Activated B cell treated with CpG ODN at 0.5 μM for 24 hours (primary cell): ENCODE measurements around the gene CDK17. TPM values are rescaled to one million over a fixed set of nuclear protein-coding genes. Genes with fewer than 3 reads are reported as not detected.
"Not testable (repeated sequence)": the region's sequence is repeated elsewhere in the genome, so short reads cannot be mapped to it uniquely, and the experiment has no call there.

Experiments
- ATAC-seq: fragments of 200-7000 bp; cut with Tn5 transposase; one replicate; pipeline ENCODE4 v1.10.0; 2021; ENCODE audit warnings: low read depth, mild to moderate bottlenecking, moderate library complexity
- CTCF ChIA-PET: fragments of 350-600 bp; sonication (Branson Sonifier 250); formaldehyde crosslinking; loops from one replicate; lab custom pipeline; 2021; ENCODE audit warnings: antibody characterized with exemption; lab: Charles Lee
- POLR2A ChIA-PET: fragments of 350-600 bp; sonication (Branson Sonifier 250); formaldehyde crosslinking; loops from one replicate; lab custom pipeline; 2021; ENCODE audit warnings: antibody characterized with exemption; lab: Charles Lee
- DNase-seq: peaks from one replicate; pipeline ENCODE4 v3.0.0; 2022
- H3K27ac Mint-ChIP-seq: one replicate; pipeline ENCODE4 v1.8.0; 2020; ENCODE audit warnings: mixed read lengths
- H3K27me3 Mint-ChIP-seq: one replicate; pipeline ENCODE4 v1.8.0; 2021; ENCODE audit warnings: mixed read lengths
- H3K36me3 Mint-ChIP-seq: one replicate; pipeline ENCODE4 v1.8.0; 2021; ENCODE audit warnings: low read depth, mixed read lengths
- H3K4me1 Mint-ChIP-seq: one replicate; pipeline ENCODE4 v1.8.0; 2021; ENCODE audit warnings: mixed read lengths
- H3K4me3 Mint-ChIP-seq: one replicate; pipeline ENCODE4 v1.8.0; 2020; ENCODE audit warnings: mild to moderate bottlenecking, mixed read lengths
- H3K9me3 Mint-ChIP-seq: one replicate; pipeline ENCODE4 v1.8.0; 2020; ENCODE audit warnings: mixed read lengths
- intact Hi-C: fragments of 100-400 bp; cut with micrococcal nuclease; formaldehyde crosslinking; loops from one replicate; pipeline ENCODE4 v1.15.1; 2024
- total RNA-seq: library from RNA; stranded (reverse); gene quantifications from 2 replicates; pipeline ENCODE4 v1.2.3, GENCODE V29; 2022
- TF ChIP-seq, protein P1 (sequence below): fragments of 200-600 bp; IDR thresholded peaks from one replicate; pipeline ENCODE4 v1.8.0; 2022; ENCODE audit warnings: antibody characterized with exemption, mild to moderate bottlenecking

Gene CDK17
- total RNA-seq, 1 donor from 2014 or later, result 57.3 TPM

DNA sequence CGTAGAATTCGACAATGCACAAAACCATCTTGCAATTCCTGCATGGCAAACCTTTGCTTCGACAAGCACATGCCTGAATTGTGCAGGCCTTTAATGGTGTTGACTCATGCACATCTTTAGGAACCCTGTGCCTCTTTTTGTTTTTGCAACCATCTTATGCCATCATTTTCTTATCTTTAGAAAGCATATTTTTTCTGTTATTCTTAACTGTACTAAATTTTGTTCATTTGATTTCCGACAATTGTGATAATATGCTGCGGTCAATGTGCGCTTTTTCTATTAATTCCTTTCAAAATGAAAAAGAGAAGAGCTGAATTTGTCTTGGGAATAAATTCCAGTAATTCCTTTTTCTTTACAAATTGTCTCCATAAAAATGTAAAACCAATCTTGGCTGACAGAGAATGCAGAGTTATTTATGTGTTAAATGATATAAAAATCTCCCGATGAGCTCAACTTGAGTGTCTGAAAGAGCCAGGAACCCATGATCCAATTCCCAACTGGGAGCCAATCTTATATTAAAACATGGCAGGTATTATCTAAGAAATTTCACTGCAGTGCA, 20.1 kb upstream of the CDK17 start:
- no peaks in the 10 kb centered on the region for H3K36me3 Mint-ChIP-seq
- peaks cover 24% of the 10 kb centered on the region for H3K4me1 Mint-ChIP-seq
- no peaks in the 10 kb centered on the region for H3K9me3 Mint-ChIP-seq
- ChIA-PET CTCF (no interaction called here), POLR2A (interaction anchor here (0.8 to 1.4 kb wide), 4 partner anchors 20 to 94 kb away, joined by 3 to 6 read pairs (median 4); partner anchors contain the start of gene CDK17)
- intact Hi-C loops, result no loop called here
- no peaks in the 10 kb centered on the region for H3K27me3 Mint-ChIP-seq
- TF ChIP-seq, protein P1, sequence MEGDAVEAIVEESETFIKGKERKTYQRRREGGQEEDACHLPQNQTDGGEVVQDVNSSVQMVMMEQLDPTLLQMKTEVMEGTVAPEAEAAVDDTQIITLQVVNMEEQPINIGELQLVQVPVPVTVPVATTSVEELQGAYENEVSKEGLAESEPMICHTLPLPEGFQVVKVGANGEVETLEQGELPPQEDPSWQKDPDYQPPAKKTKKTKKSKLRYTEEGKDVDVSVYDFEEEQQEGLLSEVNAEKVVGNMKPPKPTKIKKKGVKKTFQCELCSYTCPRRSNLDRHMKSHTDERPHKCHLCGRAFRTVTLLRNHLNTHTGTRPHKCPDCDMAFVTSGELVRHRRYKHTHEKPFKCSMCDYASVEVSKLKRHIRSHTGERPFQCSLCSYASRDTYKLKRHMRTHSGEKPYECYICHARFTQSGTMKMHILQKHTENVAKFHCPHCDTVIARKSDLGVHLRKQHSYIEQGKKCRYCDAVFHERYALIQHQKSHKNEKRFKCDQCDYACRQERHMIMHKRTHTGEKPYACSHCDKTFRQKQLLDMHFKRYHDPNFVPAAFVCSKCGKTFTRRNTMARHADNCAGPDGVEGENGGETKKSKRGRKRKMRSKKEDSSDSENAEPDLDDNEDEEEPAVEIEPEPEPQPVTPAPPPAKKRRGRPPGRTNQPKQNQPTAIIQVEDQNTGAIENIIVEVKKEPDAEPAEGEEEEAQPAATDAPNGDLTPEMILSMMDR, result no peak
- no peak for DNase-seq
- ATAC-seq, result no peak
- H3K4me3 Mint-ChIP-seq, result peak overlapping the region; percentile 6
- no peak overlapping the region for H3K27ac Mint-ChIP-seq

- ATAC-seq, result peak; percentile 75
- Mint-ChIP-seq H3K27me3 (no peaks in the 10 kb centered on the region), H3K4me1 (peaks cover 21% of the 10 kb centered on the region), H3K9me3 (no peaks in the 10 kb centered on the region), H3K36me3 (no peaks in the 10 kb centered on the region), H3K4me3 (peak overlapping the region; percentile 6), H3K27ac (no peak overlapping the region)
- ChIA-PET POLR2A (interaction anchor here (0.8 to 1.4 kb wide), 5 partner anchors 14 to 94 kb away, joined by 3 to 6 read pairs (median 3); partner anchors contain the start of gene CDK17), CTCF (no interaction called here)
- DNase-seq, result no peak
- TF ChIP-seq, protein P1, result no peak
- intact Hi-C loops, result no loop called here
These were observed 19.5 kb upstream of the CDK17 start for GRCh38 chr12:96419576-96420276.

- H3K36me3 Mint-ChIP-seq, CTCF ChIA-PET, H3K27me3 Mint-ChIP-seq, intact Hi-C loops, ATAC-seq, H3K4me3 Mint-ChIP-seq, H3K9me3 Mint-ChIP-seq, H3K27ac Mint-ChIP-seq, DNase-seq: not testable (repeated sequence)
- H3K4me1 Mint-ChIP-seq, result peaks cover 21% of the 10 kb centered on the region
- POLR2A ChIA-PET, result interaction anchor here (0.6 kb wide), 1 partner anchor 1538 kb away, joined by 5 read pairs; no protein-coding TSS in a partner anchor
These were observed 17.4 kb upstream of the CDK17 start for GRCh38 chr12:96417688-96418087.

DNA sequence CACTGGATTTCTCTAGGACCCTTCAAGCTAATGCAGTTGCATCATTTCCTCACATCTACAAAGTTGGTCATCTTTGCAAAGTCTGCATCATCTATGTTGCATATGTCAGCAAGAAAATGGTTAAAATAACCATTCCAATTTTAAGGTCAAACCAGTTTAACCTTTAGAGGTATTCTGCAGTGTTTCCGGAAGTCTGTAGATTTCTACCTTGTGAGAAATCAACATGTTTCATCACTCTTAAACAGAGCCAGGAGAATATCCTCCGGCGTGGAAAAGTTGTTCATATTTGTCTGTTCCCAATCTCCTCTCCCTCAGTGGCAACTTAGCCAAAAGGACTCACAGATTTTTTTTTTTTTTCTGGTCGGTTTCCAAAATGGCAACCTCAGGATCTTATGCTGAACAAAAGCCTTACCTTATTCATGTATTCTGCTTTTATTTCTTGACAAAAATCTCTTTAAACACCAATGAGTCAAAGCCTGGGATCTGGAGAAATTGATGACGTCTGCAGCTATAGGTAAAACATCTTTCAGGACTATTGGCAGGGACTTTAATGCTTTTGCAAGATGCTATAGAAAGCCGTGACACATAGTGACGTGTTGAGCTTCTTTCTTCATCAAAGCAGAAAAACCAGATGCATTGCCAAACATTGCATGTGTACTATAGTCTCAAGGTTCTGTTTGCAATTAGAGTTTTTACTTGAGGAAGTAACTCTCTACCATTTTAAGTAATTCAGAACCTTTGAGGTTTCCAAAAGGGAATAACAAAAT, 16.0 kb upstream of the CDK17 start:
- ChIA-PET CTCF (no interaction called here), POLR2A (interaction anchor here (1.3 kb wide), 1 partner anchor 121 kb away, joined by 6 read pairs; no protein-coding TSS in a partner anchor)
- DNase-seq (no peak), ATAC-seq (no peak)
- H3K27me3 Mint-ChIP-seq, result no peaks in the 10 kb centered on the region
- no peaks in the 10 kb centered on the region for H3K9me3 Mint-ChIP-seq
- H3K4me1 Mint-ChIP-seq, result peaks cover 21% of the 10 kb centered on the region
- no peak overlapping the region for H3K27ac Mint-ChIP-seq
- TF ChIP-seq, protein P1, result no peak
- H3K36me3 Mint-ChIP-seq, result no peaks in the 10 kb centered on the region
- H3K4me3 Mint-ChIP-seq, result no peak overlapping the region
- intact Hi-C loops, result no loop called here

DNA sequence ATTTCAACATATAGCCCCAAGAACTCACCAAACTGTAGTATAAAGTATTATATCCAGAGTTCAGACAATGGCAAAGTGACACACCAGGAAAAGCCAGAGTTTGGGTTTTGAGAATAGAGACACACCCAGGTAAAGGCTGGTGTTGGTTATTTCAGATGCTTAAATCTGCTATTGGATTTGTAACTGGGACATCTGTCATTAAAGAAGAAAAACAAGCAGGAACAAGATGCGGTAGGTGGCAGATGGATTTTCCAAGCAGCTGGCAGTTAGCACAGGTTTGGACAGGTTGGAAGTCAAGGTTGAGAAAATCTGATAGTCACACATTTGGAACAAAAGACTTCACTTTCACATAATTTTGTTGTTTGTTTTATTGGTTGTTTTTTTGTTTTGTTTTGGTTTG, 14.4 kb upstream of the CDK17 start:
- CTCF ChIA-PET, result no interaction called here
- ATAC-seq (no peak), DNase-seq (no peak)
- Mint-ChIP-seq H3K9me3 (no peaks in the 10 kb centered on the region), H3K27me3 (no peaks in the 10 kb centered on the region), H3K27ac (no peak overlapping the region), H3K4me3 (no peak overlapping the region), H3K36me3 (no peaks in the 10 kb centered on the region), H3K4me1 (peaks cover 9% of the 10 kb centered on the region)
- POLR2A ChIA-PET, result interaction anchor here (0.7 to 0.8 kb wide), 2 partner anchors 10 to 15 kb away, joined by 3 to 4 read pairs; no protein-coding TSS in a partner anchor
- TF ChIP-seq, protein P1, result no peak
- intact Hi-C loops, result no loop called here
